Mesenteric fat pad (tissue), 1 donor: Measurements from ENCODE around the gene CACNG7. TPM values are rescaled to one million over a fixed set of nuclear protein-coding genes. Genes with fewer than 3 reads are reported as not detected.

Experiments
- DNase-seq: peaks from one replicate; pipeline ENCODE4 v3.0.0-alpha.2; 2020; ENCODE audit warnings: low spot score
- total RNA-seq: library from RNA; stranded (reverse); fragmentation: NEBNext Ultra II Directional; extraction: Animal tissue kit (Norgen Biotek cat#: 25700); gene quantifications from one replicate; pipeline ENCODE4 v1.2.1, GENCODE V29; 2021
- donor health status: DM: yes; HTN: yes; CAD: no.

CACNG7 gene
- total RNA-seq, 1 donor from 2014 or later, result not detected

- no peak for DNase-seq
Observed at GRCh38 chr19:53878776-53879139, 30.3 kb upstream of the CACNG7 start.

GRCh38 chr19:53879140-53880081 lies 29.7 kb upstream of the CACNG7 start:
- DNase-seq, result peak; percentile 99

DNA sequence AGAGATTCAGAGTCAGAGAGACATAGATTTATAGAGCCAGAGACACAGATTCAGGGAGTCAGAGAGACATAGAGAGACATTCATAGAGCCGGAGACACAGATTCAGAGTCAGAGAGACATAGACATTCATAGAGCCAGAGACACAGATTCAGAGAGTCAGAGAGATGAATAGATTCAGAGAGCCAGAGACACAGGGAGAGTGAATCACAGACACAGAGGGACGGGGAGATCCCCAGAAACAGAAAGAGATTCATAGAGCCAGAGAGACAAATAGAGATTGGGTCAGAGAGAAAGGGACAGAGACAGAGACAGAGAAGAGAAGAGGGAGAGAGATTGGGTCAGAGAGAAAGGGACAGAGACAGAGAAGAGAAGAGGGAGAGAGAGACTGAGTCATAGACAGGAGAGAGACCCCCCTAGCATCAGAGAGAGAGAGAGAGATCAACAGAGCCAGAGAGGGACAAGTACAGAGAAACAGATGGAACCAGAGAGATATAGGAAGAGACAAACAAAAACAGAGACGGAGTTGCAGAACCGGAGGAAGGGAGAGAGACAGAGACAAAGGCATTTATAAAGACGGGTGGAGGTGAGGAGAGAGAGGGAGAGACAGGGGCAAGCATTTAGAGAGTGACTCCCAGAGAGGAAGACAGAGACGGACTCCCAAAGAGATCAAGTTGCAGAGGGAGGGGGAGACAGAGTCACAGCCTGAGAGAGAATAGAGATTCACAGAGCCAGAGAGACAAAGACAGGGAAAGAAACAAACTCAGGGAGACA lies 28.2 kb upstream of the CACNG7 start:
- DNase-seq, result no peak

- DNase-seq, result no peak
Observed at GRCh38 chr19:53881482-53882390, 27.3 kb upstream of the CACNG7 start, which contains the start of gene PRKCG. Gene PRKCG (plus strand): TSS chr19:53882197. CDS start chr19:53882495, 298 bp downstream.

DNA sequence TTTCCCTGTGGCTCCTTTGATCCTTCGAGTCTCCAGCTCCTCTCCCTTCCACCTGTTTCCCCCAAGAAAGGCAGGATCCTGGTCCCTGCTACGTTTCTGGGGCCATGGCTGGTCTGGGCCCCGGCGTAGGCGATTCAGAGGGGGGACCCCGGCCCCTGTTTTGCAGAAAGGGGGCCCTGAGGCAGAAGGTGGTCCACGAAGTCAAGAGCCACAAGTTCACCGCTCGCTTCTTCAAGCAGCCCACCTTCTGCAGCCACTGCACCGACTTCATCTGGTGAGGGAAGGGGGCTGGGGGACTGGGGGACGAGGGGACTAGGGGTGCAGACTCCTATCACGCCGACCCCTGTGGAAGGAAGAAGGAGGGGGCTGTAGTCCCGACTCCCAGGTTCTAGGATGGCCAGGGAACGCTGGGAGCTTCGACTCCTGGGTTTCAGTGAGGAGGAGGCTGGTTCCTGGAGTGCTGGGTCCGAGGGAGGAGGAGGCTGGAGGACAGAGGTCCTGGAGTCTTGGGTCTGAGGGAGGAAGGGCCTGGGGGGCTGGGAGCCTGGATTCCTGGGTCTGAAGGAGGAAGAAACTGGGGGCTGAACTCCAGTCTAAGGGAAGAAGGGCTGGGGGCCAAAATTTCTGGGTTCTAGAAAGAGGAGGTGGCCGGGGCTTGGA lies 26.6 kb upstream of the CACNG7 start:
- no peak for DNase-seq

- no peak for DNase-seq
Observed at GRCh38 chr19:53883231-53883661, 25.8 kb upstream of the CACNG7 start.

DNA sequence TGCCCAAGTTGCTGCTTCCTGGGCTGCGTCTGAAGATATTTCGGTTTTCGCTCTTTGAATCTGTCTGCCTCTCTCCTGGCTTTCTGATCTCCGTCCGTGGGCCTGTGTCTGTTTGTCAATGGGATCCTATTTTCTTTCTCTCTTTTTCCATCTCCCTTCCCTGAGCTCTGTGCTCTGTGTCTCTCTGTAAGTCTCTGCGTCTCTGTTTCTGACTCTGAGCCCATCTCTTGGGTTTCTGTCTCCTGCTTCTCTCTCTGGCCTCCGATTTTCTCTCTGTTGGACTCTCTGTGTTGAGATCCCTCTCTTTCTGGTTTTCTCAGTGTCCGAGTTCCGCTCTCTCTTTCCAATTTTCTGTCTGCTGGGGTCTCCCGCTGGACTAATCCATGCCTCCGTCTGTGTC lies 25.3 kb upstream of the CACNG7 start:
- no peak for DNase-seq

GRCh38 chr19:53884256-53884655 lies 24.8 kb upstream of the CACNG7 start:
- DNase-seq, result no peak

GRCh38 chr19:53885036-53885435 lies 24.0 kb upstream of the CACNG7 start:
- no peak for DNase-seq

- no peak for DNase-seq
Observed at GRCh38 chr19:53892301-53892980, 16.6 kb upstream of the CACNG7 start.

DNA sequence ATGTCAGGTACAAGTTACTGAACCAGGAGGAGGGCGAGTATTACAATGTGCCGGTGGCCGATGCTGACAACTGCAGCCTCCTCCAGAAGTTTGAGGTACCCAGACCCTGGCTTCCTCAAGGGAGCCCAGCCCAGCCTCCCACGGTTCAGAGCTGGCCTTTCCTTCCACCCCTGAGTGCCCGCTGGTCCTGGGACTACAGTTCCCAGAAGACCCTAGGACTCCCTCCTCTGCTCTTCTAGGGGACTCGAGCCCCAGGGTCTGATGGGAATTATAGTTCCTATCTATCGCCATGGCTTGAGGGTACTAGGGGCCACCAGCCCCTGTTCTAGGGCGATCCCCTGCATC lies 16.1 kb upstream of the CACNG7 start:
- no peak for DNase-seq

GRCh38 chr19:53894707-53895106 lies 14.4 kb upstream of the CACNG7 start:
- DNase-seq, result no peak

- no peak for DNase-seq
Observed at GRCh38 chr19:53896682-53897081, 12.4 kb upstream of the CACNG7 start.

- DNase-seq, result no peak
Observed at GRCh38 chr19:53897459-53897858, 11.6 kb upstream of the CACNG7 start.

DNA sequence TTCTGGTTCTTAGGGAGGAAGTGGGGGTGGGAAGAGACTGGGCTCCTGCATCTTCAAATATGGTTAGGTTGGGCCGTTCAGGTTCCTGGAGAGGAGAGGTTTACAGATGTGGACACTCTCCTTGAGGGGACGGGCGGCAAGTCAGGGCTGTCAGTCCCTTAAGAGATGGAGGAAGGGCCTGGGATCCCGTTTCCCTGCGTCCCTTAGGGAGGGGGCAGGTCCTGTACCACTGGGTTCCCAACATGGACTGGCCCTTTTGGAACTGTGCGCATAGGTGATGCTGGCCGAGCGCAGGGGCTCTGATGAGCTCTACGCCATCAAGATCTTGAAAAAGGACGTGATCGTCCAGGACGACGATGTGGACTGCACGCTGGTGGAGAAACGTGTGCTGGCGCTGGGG lies 10.9 kb upstream of the CACNG7 start:
- DNase-seq, result no peak

DNA sequence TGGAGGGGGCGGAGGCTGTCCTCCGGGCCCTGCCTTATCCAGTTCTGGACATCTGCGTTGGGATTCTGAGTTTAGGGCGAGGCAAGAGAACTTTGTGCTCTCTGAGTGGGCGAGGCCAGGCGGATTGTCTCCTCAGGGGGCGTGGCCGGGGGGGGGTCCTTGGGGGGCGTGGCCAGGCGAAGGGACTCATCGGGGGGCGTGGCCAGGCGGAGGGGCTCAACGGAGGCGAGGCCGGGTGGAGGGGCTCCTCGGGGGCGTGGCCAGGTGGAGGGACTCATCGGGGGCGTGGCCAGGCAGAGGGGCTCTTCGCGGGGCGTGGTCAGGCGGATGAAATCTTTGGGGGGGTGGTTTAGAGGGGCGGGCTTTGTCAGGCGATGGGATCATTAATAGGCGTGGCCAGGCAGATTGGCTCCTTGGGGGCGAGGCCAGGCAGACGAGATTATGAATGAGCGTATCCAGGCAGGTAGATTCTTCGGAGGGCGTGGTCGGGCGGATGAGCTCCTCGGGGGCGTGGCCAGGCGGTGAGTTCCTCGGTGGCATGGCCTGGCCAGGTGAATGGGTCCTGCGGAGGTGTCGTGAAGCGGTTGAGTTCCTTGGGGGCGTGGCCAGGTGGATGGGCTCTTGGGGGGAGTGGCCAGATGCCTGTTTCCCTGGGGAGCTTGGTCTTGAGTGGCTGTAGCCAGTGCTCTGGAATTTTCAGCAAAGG lies 10.3 kb upstream of the CACNG7 start:
- DNase-seq, result no peak

DNA sequence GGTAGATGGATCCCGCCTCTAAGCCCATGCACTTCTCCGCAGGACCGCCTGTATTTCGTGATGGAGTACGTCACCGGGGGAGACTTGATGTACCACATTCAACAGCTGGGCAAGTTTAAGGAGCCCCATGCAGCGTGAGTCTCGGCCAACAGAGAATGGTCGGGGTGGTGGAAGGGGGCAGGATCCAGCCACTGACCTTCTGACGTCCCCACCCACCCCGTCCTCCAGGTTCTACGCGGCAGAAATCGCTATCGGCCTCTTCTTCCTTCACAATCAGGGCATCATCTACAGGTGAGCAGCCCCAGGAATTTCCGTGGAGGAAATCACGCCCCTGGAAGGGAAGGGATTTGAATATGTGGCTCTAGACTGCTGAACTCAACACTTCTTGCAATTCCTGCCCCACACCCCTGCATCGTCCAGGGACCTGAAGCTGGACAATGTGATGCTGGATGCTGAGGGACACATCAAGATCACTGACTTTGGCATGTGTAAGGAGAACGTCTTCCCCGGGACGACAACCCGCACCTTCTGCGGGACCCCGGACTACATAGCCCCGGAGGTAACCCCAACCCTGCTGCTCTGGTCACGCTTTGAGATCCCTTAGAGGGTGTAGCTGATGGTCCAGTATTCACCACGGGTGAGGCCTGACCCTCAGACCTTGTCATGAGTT lies 8.8 kb upstream of the CACNG7 start:
- no peak for DNase-seq

DNA sequence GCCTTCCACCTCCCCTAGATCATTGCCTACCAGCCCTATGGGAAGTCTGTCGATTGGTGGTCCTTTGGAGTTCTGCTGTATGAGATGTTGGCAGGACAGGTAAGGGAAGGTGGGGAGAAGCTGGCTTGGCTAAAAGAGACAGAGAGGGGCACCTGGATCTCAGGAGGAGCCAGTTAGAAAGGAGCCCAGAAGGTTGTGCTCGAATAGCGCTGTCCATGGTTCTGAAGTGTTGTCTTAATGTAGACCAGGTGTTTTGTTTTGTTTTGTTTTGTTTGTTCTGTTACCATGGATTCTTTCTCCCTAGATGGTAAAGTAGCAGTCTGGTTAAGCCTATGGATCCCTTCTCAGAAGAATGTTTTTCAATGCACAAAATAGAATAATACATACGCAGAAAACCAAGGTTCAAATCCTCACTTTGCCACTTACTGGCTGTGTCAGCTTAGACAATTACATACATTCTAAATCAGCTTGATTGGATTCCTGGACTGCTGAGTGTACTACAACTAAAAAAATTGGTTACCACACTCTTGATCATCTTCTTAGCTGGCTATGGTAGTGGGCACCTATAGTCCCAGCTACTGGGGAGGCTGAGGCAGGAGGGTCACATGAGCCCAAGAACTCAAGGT lies 5.9 kb upstream of the CACNG7 start:
- DNase-seq, result no peak
